HepG2 (cell line): ENCODE measurements around the gene SOCS3. TPM values are rescaled to one million over a fixed set of nuclear protein-coding genes. Genes with fewer than 3 reads are reported as not detected.
A peak's percentile ranks its signal among the peaks of the same experiment; 100 is the strongest.

Experiments
- ARID2 ChIP-seq: sonication (generic); formaldehyde crosslinking; IDR thresholded peaks from 2 replicates; pipeline ENCODE4 v1.8.1; 2022; ENCODE audit warnings: mild to moderate bottlenecking, missing genetic modification reagents, borderline replicate concordance
- CREB1 ChIP-seq, 2 experiments: fragments of 450-650 bp in 1 of 2; IDR thresholded peaks; 2 replicates each; pipeline ENCODE4 v1.6.1; 2016 to 2017; ENCODE audit warnings: control low read depth in 1 of 2, mild to moderate bottlenecking in 1 of 2, missing compliant biosample characterization in 1 of 2, missing genetic modification characterization in 1 of 2
- DR1 ChIP-seq: sonication (generic); formaldehyde crosslinking; IDR thresholded peaks from 2 replicates; pipeline ENCODE4 v1.8.0; 2021; ENCODE audit warnings: mild to moderate bottlenecking, missing genetic modification reagents, inconsistent platforms
- FOXJ3 ChIP-seq: sonication (generic); formaldehyde crosslinking; IDR thresholded peaks from 2 replicates; pipeline ENCODE4 v1.4.0; 2020; ENCODE audit warnings: missing genetic modification reagents, mild to moderate bottlenecking, borderline replicate concordance
- HCFC1 ChIP-seq: fragments of 150-350 bp; IDR thresholded peaks from 2 replicates; pipeline ENCODE4 v1.6.1; 2014; ENCODE audit warnings: low read depth, low read length
- HDAC2 ChIP-seq: sonication (generic); formaldehyde crosslinking; IDR thresholded peaks from 2 replicates; pipeline ENCODE4 v1.4.0; 2020; ENCODE audit warnings: missing genetic modification reagents
- HMGA1 ChIP-seq: sonication (generic); formaldehyde crosslinking; conservative IDR thresholded peaks from 2 replicates; pipeline ENCODE4 v1.4.0; 2020; ENCODE audit warnings: missing genetic modification reagents
- HNRNPL ChIP-seq: fragments of 200-400 bp; formaldehyde crosslinking; IDR thresholded peaks from 2 replicates; pipeline ENCODE4 v1.6.1; 2017; ENCODE audit warnings: mild to moderate bottlenecking, low read depth, low read length
- KDM5B ChIP-seq: sonication (generic); formaldehyde crosslinking; IDR thresholded peaks from 2 replicates; pipeline ENCODE4 v1.4.0; 2020; ENCODE audit warnings: missing genetic modification reagents, mild to moderate bottlenecking, borderline replicate concordance
- KDM6A ChIP-seq: IDR thresholded peaks from 2 replicates; pipeline ENCODE4 v1.6.1; 2016; ENCODE audit warnings: low read depth
- MTA1 ChIP-seq: sonication (generic); formaldehyde crosslinking; IDR thresholded peaks from 2 replicates; pipeline ENCODE4 v1.4.0; 2020; ENCODE audit warnings: missing genetic modification reagents, mild to moderate bottlenecking, borderline replicate concordance
- NCOA5 ChIP-seq: sonication (generic); formaldehyde crosslinking; IDR thresholded peaks from 2 replicates; pipeline ENCODE4 v1.4.0; 2020; ENCODE audit warnings: missing genetic modification reagents
- NFE2 ChIP-seq: sonication (generic); formaldehyde crosslinking; IDR thresholded peaks from 2 replicates; pipeline ENCODE4 v1.4.0; 2020; ENCODE audit warnings: missing genetic modification reagents
- ONECUT2 ChIP-seq: sonication (generic); formaldehyde crosslinking; IDR thresholded peaks from 2 replicates; pipeline ENCODE4 v1.4.0; 2020; ENCODE audit warnings: missing genetic modification reagents
- RARA ChIP-seq: IDR thresholded peaks from 2 replicates; pipeline ENCODE4 v1.6.1; 2016; ENCODE audit warnings: missing genetic modification reagents, missing compliant biosample characterization
- SP5 ChIP-seq: IDR thresholded peaks from 2 replicates; pipeline ENCODE4 v1.6.1; 2016; ENCODE audit warnings: low read depth, borderline replicate concordance
- ZBTB7A ChIP-seq: sonication (generic); formaldehyde crosslinking; IDR thresholded peaks from 2 replicates; pipeline ENCODE4 v1.8.0; 2022; ENCODE audit warnings: mild to moderate bottlenecking, missing genetic modification reagents
- ZEB1 ChIP-seq: IDR thresholded peaks from 2 replicates; pipeline ENCODE4 v1.6.1; 2012; ENCODE audit warnings: mild to moderate bottlenecking, low read depth, inconsistent platforms; ENCODE audit not compliant: insufficient replicate concordance
- ZMYM2 ChIP-seq: sonication (generic); formaldehyde crosslinking; IDR thresholded peaks from 2 replicates; pipeline ENCODE4 v1.8.0; 2022; ENCODE audit warnings: mild to moderate bottlenecking, missing genetic modification reagents
- ZNF160 ChIP-seq: sonication (generic); formaldehyde crosslinking; IDR thresholded peaks from 2 replicates; pipeline ENCODE4 v1.8.0; 2022; ENCODE audit warnings: mild to moderate bottlenecking, inconsistent platforms, missing genetic modification reagents
- ZNF24 ChIP-seq: fragments of 450-650 bp; IDR thresholded peaks from 2 replicates; pipeline ENCODE4 v1.6.1; 2017; ENCODE audit warnings: antibody characterized with exemption, mild to moderate bottlenecking
- ZNF331 ChIP-seq: sonication (generic); formaldehyde crosslinking; IDR thresholded peaks from 2 replicates; pipeline ENCODE4 v1.4.0; 2020; ENCODE audit warnings: missing genetic modification reagents
- ZNF501 ChIP-seq: sonication (generic); formaldehyde crosslinking; IDR thresholded peaks from 2 replicates; pipeline ENCODE4 v1.5.1; 2020; ENCODE audit warnings: mild to moderate bottlenecking, moderate library complexity, missing genetic modification reagents
- ZNF552 ChIP-seq: sonication (generic); formaldehyde crosslinking; IDR thresholded peaks from 2 replicates; pipeline ENCODE4 v1.9.0; 2022; ENCODE audit warnings: missing genetic modification reagents, mild to moderate bottlenecking, borderline replicate concordance
- polyA plus RNA-seq, 8 experiments: library from polyadenylated mRNA; depleted of rRNA in 3 of 8; stranded (reverse) in 7 of 8; unstranded in 1 of 8; fragments of >200 nt; fragmentation: Illumina TruSeq in 4 of 8; extraction: Trizol in 4 of 8; gene quantifications; 2 replicates each; pipeline versions ENCODE4 v1.2.1 to v1.2.3, GENCODE V29; 2011 to 2016; ENCODE audit warnings: low read depth in 4 of 8, missing spikeins in 1 of 8, mixed read lengths in 1 of 8; ENCODE audit not compliant: insufficient read depth in 1 of 8
- total RNA-seq, 5 experiments: library from RNA; depleted of rRNA; stranded (reverse); fragments of >200 nt; fragmentation: Illumina TruSeq; extraction: Trizol; gene quantifications; 2 replicates each; pipeline ENCODE4 v1.2.3, GENCODE V29; 2016; ENCODE audit warnings: low read depth in 1 of 5
- TF ChIP-seq, protein P1 (sequence below): IDR thresholded peaks from 2 replicates; pipeline ENCODE4 v1.6.1; 2016; ENCODE audit warnings: missing genetic modification reagents, missing compliant biosample characterization
- TF ChIP-seq, protein P2 (sequence below): sonication (generic); formaldehyde crosslinking; IDR thresholded peaks from 2 replicates; pipeline ENCODE4 v1.4.0; 2020; ENCODE audit warnings: missing genetic modification reagents
- TF ChIP-seq, protein P3 (sequence below): IDR thresholded peaks from 2 replicates; pipeline ENCODE4 v1.6.1; 2016; ENCODE audit warnings: control low read depth
- TF ChIP-seq, protein P4 (sequence below): IDR thresholded peaks from 2 replicates; pipeline ENCODE4 v1.6.1; 2016; ENCODE audit warnings: mild to moderate bottlenecking, missing biosample characterization, missing genetic modification reagents

Gene SOCS3
- total and polyA plus RNA-seq, 2 of the 13 experiments (the other 11 are each of a cell fraction or from before 2014, with no cell fraction given) = 0.77 to 2.4 TPM

DNA sequence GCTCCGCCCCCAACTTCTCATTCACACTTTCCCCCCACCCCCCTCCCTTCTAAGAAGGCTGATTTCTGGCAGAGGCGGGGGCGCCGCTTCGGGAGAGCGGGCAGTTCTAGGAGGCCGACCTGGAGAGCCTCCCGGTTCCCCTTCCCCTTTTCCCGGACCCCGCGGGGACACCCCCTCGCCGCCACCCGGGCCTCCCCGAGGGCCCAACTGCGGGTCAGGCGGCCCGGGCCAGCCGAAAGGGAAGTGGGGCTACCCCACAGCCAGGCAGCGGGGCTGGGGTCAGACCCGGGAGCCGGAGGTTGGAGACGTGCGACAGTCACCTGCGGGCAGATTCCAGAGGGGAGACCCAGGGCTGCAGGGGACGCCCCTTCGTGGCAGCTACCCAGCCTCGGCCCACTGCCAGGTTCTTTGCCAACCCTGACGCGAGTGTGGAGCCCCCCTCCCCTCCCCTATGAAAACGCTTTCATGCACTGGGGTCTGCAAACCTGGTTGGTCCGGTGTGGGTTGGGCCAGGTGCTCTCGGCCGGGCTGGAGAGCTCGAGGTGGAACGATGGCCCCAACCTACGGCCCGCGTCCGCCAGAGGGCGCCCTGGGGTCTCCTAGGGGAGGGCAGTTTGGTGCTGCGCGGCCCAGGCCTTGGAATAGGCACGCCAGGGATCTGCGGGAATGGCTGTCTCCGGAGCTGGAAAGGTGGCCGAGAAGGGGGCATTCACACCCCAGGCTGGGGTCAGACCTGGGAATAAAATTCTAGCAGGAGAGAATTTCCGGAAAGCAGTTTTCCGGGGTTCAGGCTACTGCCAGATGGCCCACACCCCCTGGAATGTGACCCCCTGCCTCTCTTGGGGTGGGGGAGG lies 721 bp upstream of the SOCS3 start (continued):
- TF ChIP-seq HMGA1 (no peak), NFE2 (CRISPR knock-in tag) (no peak), FOXJ3 (CRISPR knock-in tag) (no peak), HCFC1 (no peak), DR1 (CRISPR knock-in tag) (peak; percentile 63; the same call in 1 of the 2 replicates), ZNF160 (CRISPR knock-in tag) (peak; percentile 72; the same call in 1 of the 2 replicates), HDAC2 (CRISPR knock-in tag) (peak; percentile 54; the same call in 1 of the 2 replicates), KDM5B (CRISPR knock-in tag) (peak; percentile 68; the same call in 1 of the 2 replicates), SP5 (peak; percentile 33; the same call in 1 of the 2 replicates), KDM6A (CRISPR knock-in tag) (no peak), ZEB1 (peak; percentile 92), MTA1 (CRISPR knock-in tag) (peak; percentile 35; the same call in 1 of the 2 replicates), NCOA5 (CRISPR knock-in tag) (no peak), ZBTB7A (CRISPR knock-in tag) (peak; percentile 40; the same call in 1 of the 2 replicates), HNRNPL (peak; percentile 52; the same call in 1 of the 2 replicates), ZNF501 (CRISPR knock-in tag) (no peak; the same call in 1 of the 2 replicates), ONECUT2 (no peak), ZNF331 (CRISPR knock-in tag) (peak; percentile 72), CREB1 (IDR thresholded peaks at IDR 0.05) (no peak), CREB1 (CRISPR knock-in tag; IDR thresholded peaks at IDR 0.05) (no peak), ARID2 (0 out of 2 replicates have a peak, but pooled peaks have one; percentile 34), ZNF552 (CRISPR knock-in tag) (0 out of 2 replicates have a peak, but pooled peaks have one; percentile 33), ZMYM2 (CRISPR knock-in tag) (peak; percentile 78; the same call in 1 of the 2 replicates), RARA (CRISPR knock-in tag) (peak; percentile 25; the same call in 1 of the 2 replicates), ZNF24 (no peak)
- TF ChIP-seq, protein P1, sequence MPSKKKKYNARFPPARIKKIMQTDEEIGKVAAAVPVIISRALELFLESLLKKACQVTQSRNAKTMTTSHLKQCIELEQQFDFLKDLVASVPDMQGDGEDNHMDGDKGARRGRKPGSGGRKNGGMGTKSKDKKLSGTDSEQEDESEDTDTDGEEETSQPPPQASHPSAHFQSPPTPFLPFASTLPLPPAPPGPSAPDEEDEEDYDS = peak; percentile 37; the same call in 1 of the 2 replicates
- TF ChIP-seq, protein P2, sequence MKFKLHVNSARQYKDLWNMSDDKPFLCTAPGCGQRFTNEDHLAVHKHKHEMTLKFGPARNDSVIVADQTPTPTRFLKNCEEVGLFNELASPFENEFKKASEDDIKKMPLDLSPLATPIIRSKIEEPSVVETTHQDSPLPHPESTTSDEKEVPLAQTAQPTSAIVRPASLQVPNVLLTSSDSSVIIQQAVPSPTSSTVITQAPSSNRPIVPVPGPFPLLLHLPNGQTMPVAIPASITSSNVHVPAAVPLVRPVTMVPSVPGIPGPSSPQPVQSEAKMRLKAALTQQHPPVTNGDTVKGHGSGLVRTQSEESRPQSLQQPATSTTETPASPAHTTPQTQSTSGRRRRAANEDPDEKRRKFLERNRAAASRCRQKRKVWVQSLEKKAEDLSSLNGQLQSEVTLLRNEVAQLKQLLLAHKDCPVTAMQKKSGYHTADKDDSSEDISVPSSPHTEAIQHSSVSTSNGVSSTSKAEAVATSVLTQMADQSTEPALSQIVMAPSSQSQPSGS (CRISPR knock-in tag) = 0 out of 2 replicates have a peak, but pooled peaks have one; percentile 59
- TF ChIP-seq, protein P3, sequence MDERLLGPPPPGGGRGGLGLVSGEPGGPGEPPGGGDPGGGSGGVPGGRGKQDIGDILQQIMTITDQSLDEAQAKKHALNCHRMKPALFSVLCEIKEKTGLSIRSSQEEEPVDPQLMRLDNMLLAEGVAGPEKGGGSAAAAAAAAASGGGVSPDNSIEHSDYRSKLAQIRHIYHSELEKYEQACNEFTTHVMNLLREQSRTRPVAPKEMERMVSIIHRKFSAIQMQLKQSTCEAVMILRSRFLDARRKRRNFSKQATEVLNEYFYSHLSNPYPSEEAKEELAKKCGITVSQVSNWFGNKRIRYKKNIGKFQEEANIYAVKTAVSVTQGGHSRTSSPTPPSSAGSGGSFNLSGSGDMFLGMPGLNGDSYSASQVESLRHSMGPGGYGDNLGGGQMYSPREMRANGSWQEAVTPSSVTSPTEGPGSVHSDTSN (CRISPR knock-in tag) = no peak
- TF ChIP-seq, protein P4, sequence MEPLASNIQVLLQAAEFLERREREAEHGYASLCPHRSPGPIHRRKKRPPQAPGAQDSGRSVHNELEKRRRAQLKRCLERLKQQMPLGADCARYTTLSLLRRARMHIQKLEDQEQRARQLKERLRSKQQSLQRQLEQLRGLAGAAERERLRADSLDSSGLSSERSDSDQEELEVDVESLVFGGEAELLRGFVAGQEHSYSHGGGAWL (CRISPR knock-in tag) = peak; percentile 66
